DMS153 (cell line): Measurements from ENCODE around the gene ANKRD39.

ENCODE experiments used
- DNase-seq: peaks from one replicate; lab custom pipeline; 2025; lab: John Stamatoyannopoulos, UW

ANKRD39 gene

GRCh38 chr2:96887493-96888012, 29.7 kb upstream of the ANKRD39 start:
- DNase-seq: no peak

DNA sequence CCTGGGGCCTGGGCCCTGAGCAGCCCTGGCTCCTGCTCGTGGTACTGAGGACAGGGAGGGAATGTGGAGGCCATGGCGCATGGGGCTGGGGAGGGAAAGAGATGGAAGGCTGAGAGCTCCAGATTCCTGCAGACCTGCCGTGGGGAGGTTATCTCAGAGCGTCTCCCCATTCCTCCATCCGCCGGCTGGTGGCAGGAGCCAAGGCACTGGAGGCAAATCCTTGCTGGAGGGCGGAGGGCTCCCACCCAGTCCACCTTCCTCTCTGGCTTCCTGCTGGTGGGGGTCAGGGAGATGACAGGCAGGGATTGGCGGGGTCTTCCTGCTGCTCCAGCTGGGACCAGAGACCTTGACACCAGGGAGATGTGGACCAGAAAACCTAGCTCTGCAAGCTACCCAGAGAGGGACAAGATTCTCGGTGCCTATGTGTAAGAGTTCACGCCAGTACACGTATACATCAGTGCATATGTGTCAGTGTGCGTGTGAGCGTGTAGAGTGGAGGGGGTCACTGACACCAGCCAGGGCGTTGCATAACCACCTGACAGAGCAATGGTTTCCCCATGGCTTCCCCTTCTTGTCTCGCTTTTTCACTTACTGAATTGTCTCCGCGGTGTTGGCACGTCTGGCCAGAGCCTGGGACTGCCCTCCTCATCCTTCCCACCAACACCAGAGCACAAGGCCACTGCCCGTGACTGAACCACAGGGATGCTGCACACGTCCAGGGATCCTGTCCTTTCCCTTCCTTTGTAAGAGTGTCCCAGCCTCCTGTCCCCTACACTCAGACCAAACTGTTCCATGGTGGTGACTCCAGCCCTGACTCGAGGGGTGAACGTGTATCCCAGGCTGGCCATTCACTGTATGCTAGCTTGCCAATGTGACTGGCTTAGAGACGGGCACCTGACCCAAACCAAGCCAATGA, 27.9 kb upstream of the ANKRD39 start:
- DNase-seq: no peak

DNA sequence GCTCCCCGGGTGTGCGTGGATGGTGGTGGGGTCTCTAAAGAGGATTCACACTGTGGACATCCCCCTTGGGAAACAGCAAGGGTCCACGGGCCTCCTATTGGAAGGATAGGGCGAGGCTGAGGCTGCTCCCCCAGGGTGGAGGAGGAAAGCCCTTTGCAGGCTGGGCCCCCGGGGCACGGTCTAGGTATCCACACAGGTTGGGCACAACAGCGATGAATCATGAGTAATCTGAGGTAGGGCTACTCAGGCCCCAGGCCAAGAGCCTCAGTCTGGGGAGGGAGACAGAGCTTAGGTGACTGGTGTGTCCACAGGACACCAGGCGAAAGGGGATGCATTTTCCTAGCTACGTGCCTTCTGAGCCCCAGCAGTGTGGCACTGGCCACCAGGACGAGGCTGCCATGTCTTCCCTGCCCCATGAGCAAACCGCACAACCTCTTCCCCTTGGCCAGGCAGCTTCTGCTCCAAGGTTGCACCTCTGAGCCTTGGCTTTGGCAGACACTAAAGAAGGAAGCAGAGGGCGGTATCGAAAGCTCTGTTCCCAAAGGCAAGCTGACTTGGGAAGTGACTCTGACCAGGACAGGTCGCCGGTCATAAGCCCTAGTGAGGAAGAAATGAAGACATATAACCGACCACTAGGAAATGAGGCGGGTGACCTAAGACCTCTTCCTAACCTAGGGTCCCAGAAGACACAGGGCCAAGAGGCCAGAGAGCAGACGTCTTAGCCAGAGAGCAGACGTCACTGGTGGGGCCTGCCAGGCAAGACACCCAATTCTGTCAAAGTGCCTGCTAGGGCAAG, 26.7 kb upstream of the ANKRD39 start:
- no peak for DNase-seq

DNA sequence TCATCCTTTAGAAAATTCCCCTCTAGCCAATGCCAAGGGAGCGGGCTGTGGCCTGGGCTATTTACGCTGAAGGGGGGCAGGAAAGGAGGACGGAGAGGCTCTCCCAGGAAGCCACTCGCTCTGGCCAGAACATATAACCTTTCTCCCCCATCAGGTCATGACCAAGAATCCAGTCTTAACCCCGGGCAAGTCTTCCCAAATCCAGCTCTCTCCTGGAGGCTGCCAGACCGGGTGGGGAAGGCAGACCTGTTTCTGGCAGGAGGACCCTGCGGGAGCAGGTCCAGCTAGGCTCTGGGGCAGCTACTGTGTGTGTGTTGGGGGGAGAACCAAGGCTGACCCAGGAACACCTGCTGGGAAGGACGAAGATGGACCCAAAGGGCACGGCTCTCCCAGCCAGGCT, 25.5 kb upstream of the ANKRD39 start:
- no peak for DNase-seq

- DNase-seq: no peak
These were observed 25.1 kb upstream of the ANKRD39 start for GRCh38 chr2:96882906-96883305.

DNA sequence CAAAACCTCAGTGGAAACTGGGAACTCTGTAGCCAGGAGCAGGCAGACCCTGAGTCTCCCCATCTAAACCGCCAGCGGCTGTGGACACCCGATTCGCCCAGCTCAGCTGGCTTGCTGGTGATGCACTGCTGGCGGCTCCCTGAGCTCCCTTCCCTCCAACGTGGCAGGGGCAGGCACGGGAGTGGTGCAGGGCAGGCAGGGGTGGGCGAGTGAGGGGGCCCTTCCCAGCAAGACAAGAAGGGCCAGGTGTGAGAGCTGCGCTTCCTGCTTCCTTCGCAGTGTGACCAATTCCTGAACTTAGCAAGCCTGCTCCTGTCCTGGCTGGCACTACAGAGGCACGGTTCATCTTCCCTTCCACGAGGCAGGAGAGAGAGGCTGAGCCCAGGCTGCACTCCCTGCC, 24.4 kb upstream of the ANKRD39 start:
- DNase-seq: no peak

DNA sequence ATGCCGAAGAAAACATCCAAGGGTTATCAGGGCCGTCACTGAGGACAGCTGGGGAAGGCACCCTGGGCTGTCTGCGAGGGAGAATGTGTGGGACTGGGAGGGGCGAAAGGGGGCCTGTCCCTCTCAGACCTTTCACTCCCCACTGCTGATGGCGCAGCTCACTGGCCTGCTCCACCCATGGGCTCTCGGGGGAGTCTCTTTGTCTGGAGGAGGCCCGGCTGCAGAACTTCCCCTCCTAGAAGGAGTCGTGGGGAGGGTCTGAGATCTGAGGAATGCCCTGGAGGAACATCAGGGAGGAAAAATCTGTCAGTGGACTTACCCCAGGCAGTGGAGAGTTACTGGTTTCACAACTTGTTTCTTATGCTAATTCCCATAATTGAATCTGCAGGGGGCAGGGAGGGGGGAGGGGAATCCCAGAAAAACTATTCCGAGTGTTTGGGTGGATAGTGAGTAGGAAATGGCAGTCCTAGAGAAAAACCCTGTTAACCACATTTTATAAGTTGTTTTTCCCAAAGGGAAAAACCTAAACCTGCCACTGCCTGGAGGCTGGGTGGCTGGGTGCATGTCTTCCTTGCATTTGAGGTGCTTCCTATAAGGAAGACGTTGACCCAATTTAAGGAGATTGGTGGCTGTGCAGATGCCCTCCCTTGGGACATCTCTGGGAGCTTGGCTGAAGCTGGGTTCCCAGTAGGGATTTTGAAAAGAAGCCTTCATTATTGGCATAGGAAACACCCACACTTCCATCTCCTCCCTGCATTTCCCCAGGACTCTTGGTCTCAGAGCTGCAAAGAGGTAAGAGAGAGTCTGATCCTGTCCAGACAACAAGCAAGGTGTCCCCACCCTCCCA, 23.8 kb upstream of the ANKRD39 start:
- no peak for DNase-seq

DNA sequence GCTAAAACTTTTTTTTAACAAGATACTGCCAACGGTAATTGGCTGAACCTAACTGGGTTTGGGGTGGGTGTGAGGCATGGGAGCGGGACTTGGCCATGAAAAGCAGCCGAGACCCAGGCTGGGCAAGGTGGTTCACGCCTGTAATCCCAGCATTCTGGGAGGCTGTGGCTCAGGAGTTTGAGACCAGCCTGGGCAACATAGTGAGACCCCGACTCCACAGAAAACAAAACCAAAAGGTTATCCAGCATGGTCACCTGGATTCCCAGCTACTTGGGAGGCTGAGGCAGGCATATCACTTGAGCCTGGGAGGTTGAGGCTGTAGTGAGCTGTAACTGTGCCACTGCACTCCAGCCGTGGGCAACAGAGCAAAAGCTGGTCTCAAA, 23.1 kb upstream of the ANKRD39 start:
- no peak for DNase-seq

- DNase-seq: no peak
These were observed 21.8 kb upstream of the ANKRD39 start for GRCh38 chr2:96879545-96880040.

- no peak for DNase-seq
These were observed 21.2 kb upstream of the ANKRD39 start for GRCh38 chr2:96878796-96879544.

- DNase-seq: no peak
These were observed 20.4 kb upstream of the ANKRD39 start for GRCh38 chr2:96878171-96878570.

- DNase-seq: no peak
These were observed 19.8 kb upstream of the ANKRD39 start for GRCh38 chr2:96877631-96878092.

DNA sequence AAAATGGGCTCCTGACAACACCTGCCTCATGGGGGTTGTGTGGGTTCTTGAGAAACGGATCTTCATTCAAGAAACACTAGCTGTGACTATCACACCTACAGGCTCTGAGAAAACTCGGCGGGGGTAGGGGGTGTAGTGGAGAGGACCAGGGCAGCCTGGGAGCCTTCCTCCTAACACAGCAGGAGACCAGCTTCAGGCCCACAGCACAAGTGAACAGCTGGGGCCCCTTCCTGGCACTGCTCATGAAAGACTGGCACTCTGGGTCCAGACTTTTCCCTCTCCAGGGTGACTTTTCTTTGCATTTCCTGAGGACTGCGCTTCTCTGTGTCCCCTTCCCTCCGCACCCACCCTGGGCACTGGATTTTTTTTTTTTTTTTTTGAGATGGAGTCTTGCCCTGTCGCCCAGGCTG, 19.2 kb upstream of the ANKRD39 start:
- no peak for DNase-seq

- DNase-seq: no peak
These were observed 18.6 kb upstream of the ANKRD39 start for GRCh38 chr2:96876269-96877041.

- no peak for DNase-seq
These were observed 17.9 kb upstream of the ANKRD39 start for GRCh38 chr2:96875498-96876268.

DNA sequence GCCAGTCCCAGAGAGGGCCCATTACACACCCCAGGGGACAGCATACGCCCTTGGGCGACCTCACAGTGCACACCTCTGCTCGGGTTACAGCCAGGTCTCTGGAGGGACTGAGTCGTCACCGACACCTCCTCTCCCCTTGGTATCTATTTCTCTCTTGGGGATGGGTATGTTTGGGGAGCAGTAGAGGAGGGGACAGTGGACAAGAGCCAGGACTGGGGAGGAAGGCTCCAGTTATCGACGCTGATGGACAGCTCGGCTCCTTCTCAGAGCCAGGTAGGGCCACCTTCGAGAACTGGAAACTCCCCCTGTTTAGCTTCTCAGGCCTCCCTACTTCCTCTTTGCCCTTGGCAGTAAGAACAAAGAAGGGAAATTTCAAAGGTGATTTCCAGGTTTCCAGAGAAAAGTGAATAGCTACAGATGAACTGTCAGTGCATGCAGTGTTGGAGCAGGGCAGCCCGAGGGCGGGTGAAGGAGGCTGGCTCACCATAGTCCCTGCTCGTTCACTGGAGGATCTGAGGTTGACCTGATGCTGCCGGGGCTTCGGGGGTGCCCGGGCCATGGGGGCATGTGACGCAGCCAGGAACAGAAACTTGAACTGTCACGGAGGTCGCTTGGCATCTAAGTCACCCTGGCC, 16.5 kb upstream of the ANKRD39 start:
- no peak for DNase-seq

DNA sequence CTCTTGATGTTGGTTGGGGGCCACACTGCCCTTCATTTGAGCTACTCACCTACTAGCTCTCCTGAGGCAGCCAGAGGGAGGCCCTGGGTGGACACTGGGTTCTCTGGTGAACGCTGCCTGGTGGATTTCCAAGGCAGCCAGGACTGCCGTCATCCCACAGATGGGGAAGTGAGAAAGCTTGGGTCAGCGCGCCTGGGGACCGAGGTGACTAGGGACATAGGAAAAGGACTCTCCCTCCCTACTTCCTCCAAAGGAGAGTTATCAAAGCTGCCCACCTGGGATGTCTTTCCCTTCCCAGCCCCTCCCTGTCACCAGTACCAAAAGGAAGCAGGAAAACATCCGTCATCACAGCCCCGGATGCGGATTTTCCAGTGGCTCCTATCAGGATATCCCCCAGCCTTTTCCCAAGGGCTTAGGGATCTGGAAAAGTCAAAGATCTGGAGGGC, 15.9 kb upstream of the ANKRD39 start:
- DNase-seq: no peak

- no peak for DNase-seq
These were observed 15.0 kb upstream of the ANKRD39 start for GRCh38 chr2:96872591-96873349.
